GM12878 (cell line): Measurements from ENCODE around the gene KPNA4. TPM values are rescaled to one million over a fixed set of nuclear protein-coding genes. Genes with fewer than 3 reads are reported as not detected.

Experiments used
- ATAC-seq: fragments of 200-7000 bp; cut with Tn5 transposase; 3 replicates; pipeline ENCODE4 v1.9.1; 2020; ENCODE audit warnings: mild to moderate bottlenecking, moderate library complexity
- BruUV-seq: library from RNA; stranded (reverse); fragments of 400-500 nt; replicated peaks from 2 replicates; lab custom pipeline; 2021; lab: Mats Ljungman, UMichigan
- CTCF ChIA-PET: fragments of 300-600 bp; sonication (Branson Sonifier 250); formaldehyde crosslinking; extraction: SDS; loops from one replicate; lab custom pipeline; 2021; ENCODE audit warnings: inconsistent platforms; lab: Yijun Ruan, JAX
- POLR2A ChIA-PET: fragments of 350-600 bp; formaldehyde crosslinking; extraction: SDS; loops from one replicate; lab custom pipeline; 2021; ENCODE audit warnings: inconsistent platforms; lab: Charles Lee
- RAD21 ChIA-PET: fragments of 300-600 bp; sonication (Branson Sonifier 250); formaldehyde crosslinking; loops from one replicate; lab custom pipeline; 2023; ENCODE audit warnings: antibody characterized with exemption; ENCODE audit not compliant: unreplicated experiment; lab: Charles Lee
- SMC1A ChIA-PET: fragments of 300-600 bp; sonication (Branson Sonifier 250); formaldehyde crosslinking; loops from one replicate; lab custom pipeline; 2023; ENCODE audit not compliant: unreplicated experiment, uncharacterized antibody; lab: Charles Lee
- DNase-seq: peaks from one replicate; pipeline ENCODE4 v3.0.0-alpha.2; 2011; ENCODE audit warnings: low read depth, low spot score
- FAIRE-seq: peaks from 3 replicates; lab custom pipeline; 2011; peaks lifted over from hg19 to GRCh38; lab: Jason Lieb, UNC
- H2AFZ ChIP-seq: 2 replicates; pipeline ENCODE4 v1.6.0; 2011; ENCODE audit warnings: low read depth, low read length, control low read depth; ENCODE audit not compliant: control insufficient read depth
- H3K27ac ChIP-seq: 2 replicates; pipeline ENCODE4 v1.5.1; 2011; ENCODE audit warnings: control low read depth; ENCODE audit not compliant: control insufficient read depth, insufficient read depth
- H3K27me3 ChIP-seq, 2 experiments: replicated peaks in 1 of 2; 2 replicates each; pipeline versions ENCODE4 v1.6.0 to v1.6.1; 2011; ENCODE audit warnings: low read length in 1 of 2; ENCODE audit not compliant: control insufficient read depth in 2 of 2, insufficient read depth in 2 of 2
- H3K36me3 ChIP-seq, 2 experiments: 2 replicates each; pipeline ENCODE4 v1.5.1; 2011; ENCODE audit warnings: low read length in 1 of 2; ENCODE audit not compliant: control insufficient read depth in 2 of 2, insufficient read depth in 2 of 2
- H3K4me1 ChIP-seq: 2 replicates; pipeline ENCODE4 v1.6.1; 2011; ENCODE audit warnings: mild to moderate bottlenecking, low read length, moderate library complexity, mixed read lengths; ENCODE audit not compliant: control insufficient read depth, insufficient read depth
- H3K4me2 ChIP-seq: 2 replicates; pipeline ENCODE4 v1.6.0; 2011; ENCODE audit warnings: control low read depth; ENCODE audit not compliant: control insufficient read depth, insufficient read depth
- H3K4me3 ChIP-seq: fragments of 200-600 bp; sonication (generic); 2 replicates; pipeline ENCODE4 v1.5.1; 2016
- H3K79me2 ChIP-seq: 2 replicates; pipeline ENCODE4 v1.6.0; 2011; ENCODE audit warnings: low read length; ENCODE audit not compliant: control insufficient read depth, insufficient read depth
- H3K9ac ChIP-seq: 2 replicates; pipeline ENCODE4 v1.8.0; 2011; ENCODE audit warnings: low read length, control low read depth, mixed read lengths; ENCODE audit not compliant: control insufficient read depth, insufficient read depth
- H3K9me3 ChIP-seq: replicated peaks from 3 replicates; pipeline ENCODE4 v1.5.1; 2011; ENCODE audit warnings: mild to moderate bottlenecking, low read length; ENCODE audit not compliant: control insufficient read depth, insufficient read depth
- H4K20me1 ChIP-seq: 2 replicates; pipeline ENCODE4 v1.6.0; 2011; ENCODE audit not compliant: control insufficient read depth, insufficient read depth
- BMI1 ChIP-seq: fragments of 450-650 bp; IDR thresholded peaks from 2 replicates; pipeline ENCODE4 v1.6.1; 2016; ENCODE audit warnings: mild to moderate bottlenecking, moderate library complexity, borderline replicate concordance
- CBFB ChIP-seq: IDR thresholded peaks from 2 replicates; pipeline ENCODE4 v1.6.1; 2016; ENCODE audit warnings: antibody characterized with exemption, low read depth
- ETV6 ChIP-seq, 2 experiments: fragments of 450-650 bp in 1 of 2; IDR thresholded peaks in 1 of 2; conservative IDR thresholded peaks in 1 of 2; 2 replicates each; pipeline ENCODE4 v1.6.1; 2014; ENCODE audit warnings: antibody characterized with exemption in 1 of 2, borderline replicate concordance in 1 of 2, low read depth in 1 of 2, mild to moderate bottlenecking in 1 of 2, moderate library complexity in 1 of 2
- IRF4 ChIP-seq: IDR thresholded peaks from 2 replicates; pipeline ENCODE4 v1.6.1; 2011; ENCODE audit warnings: low read depth, low read length
- YY1 ChIP-seq: IDR thresholded peaks from 2 replicates; pipeline ENCODE4 v1.6.1; 2011; ENCODE audit warnings: low read depth, mild to moderate bottlenecking, low read length
- ZNF217 ChIP-seq: fragments of 450-650 bp; IDR thresholded peaks from 2 replicates; pipeline ENCODE4 v1.6.1; 2017; ENCODE audit warnings: antibody characterized with exemption, mild to moderate bottlenecking
- WGBS: methylation state at CpG from one replicate; pipeline ENCODE4 v1.1.6; 2016; ENCODE audit warnings: low lambda C conversion rate; ENCODE audit not compliant: insufficient replicate concordance, insufficient coverage; ENCODE audit errors: missing lambda C conversion rate; 5-methylcytosine and 5-hydroxymethylcytosine counted together
- in situ Hi-C: fragments of 300-500 bp; cut with MboI; formaldehyde crosslinking; loops from 9 replicates; pipeline ENCODE4 v1.14.3; 2018; ENCODE audit warnings: mixed read lengths
- intact Hi-C: fragments of 100-400 bp; cut with micrococcal nuclease; formaldehyde crosslinking; loops from one replicate; pipeline ENCODE4 v1.14.2; 2022; ENCODE audit not compliant: unreplicated experiment
- polyA plus RNA-seq, 11 experiments: library from polyadenylated mRNA; depleted of rRNA in 4 of 11; unstranded in 6 of 11; stranded (reverse) in 5 of 11; fragments of >200 nt; fragmentation: Nextera tagmentation in 4 of 11; fragmentation: Illumina TruSeq in 1 of 11; extraction: Ambion mirVana in 4 of 11; extraction: Trizol in 1 of 11; gene quantifications; 1 replicate in 1 of 11; 2 replicates in 10 of 11; pipeline versions ENCODE4 v1.2.1 to v1.2.3, GENCODE V29; 2011 to 2016; ENCODE audit warnings: inconsistent platforms in 2 of 11, missing spikeins in 2 of 11, low read depth in 1 of 11
- total RNA-seq, 4 experiments: library from RNA; depleted of rRNA in 3 of 4; stranded (reverse); fragments of >200 nt in 3 of 4; fragmentation: Illumina TruSeq in 1 of 4; extraction: Trizol in 1 of 4; gene quantifications; 2 replicates each; pipeline versions ENCODE4 v1.2.1 to v1.2.3, GENCODE V29; 2013 to 2021
- TF ChIP-seq, protein P1 (sequence below): fragments of 450-650 bp; IDR thresholded peaks from 2 replicates; pipeline ENCODE4 v1.6.1; 2017; ENCODE audit warnings: mild to moderate bottlenecking, moderate library complexity
- TF ChIP-seq, protein P2 (sequence below): IDR thresholded peaks from 2 replicates; pipeline ENCODE4 v1.6.1; 2011; ENCODE audit warnings: low read depth, mild to moderate bottlenecking, low read length, moderate library complexity, borderline replicate concordance; ENCODE audit errors: extremely low read depth
- TF ChIP-seq, protein P3 (sequence below): fragments of 150-350 bp; IDR thresholded peaks from 2 replicates; pipeline ENCODE4 v1.6.1; 2014; ENCODE audit warnings: mild to moderate bottlenecking, low read depth, low read length
- TF ChIP-seq, protein P4 (sequence below): fragments of 450-650 bp; formaldehyde crosslinking; IDR thresholded peaks from 2 replicates; pipeline ENCODE4 v1.4.0; 2022; ENCODE audit warnings: mild to moderate bottlenecking, moderate library complexity

KPNA4 gene
- total and polyA plus RNA-seq, 10 of the 15 experiments (the other 5 are each of a cell fraction or from before 2014, with no cell fraction given), result 9.9 to 40.6 (median 18.1) TPM

DNA sequence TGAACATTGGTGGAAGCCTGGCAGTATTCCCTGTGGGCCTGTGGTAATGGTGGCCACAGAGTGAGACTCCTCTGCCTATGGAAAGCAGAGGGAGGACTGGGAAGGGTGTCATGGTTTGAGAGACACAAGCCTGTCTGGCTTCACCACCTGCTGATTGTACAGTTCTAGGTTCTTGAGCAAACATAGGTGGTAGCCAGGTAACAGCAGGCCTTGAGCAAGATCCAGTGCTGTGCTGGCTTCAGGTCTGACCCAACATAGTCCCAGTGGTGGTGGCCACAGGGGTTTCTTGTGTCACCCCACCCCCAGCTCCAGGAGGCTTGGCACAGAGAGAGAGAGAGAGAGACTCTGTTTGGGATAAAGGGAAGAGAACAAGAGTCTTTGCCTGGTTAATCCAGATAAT, 22.7 kb upstream of the KPNA4 start (continued):
- TF ChIP-seq, protein P1, sequence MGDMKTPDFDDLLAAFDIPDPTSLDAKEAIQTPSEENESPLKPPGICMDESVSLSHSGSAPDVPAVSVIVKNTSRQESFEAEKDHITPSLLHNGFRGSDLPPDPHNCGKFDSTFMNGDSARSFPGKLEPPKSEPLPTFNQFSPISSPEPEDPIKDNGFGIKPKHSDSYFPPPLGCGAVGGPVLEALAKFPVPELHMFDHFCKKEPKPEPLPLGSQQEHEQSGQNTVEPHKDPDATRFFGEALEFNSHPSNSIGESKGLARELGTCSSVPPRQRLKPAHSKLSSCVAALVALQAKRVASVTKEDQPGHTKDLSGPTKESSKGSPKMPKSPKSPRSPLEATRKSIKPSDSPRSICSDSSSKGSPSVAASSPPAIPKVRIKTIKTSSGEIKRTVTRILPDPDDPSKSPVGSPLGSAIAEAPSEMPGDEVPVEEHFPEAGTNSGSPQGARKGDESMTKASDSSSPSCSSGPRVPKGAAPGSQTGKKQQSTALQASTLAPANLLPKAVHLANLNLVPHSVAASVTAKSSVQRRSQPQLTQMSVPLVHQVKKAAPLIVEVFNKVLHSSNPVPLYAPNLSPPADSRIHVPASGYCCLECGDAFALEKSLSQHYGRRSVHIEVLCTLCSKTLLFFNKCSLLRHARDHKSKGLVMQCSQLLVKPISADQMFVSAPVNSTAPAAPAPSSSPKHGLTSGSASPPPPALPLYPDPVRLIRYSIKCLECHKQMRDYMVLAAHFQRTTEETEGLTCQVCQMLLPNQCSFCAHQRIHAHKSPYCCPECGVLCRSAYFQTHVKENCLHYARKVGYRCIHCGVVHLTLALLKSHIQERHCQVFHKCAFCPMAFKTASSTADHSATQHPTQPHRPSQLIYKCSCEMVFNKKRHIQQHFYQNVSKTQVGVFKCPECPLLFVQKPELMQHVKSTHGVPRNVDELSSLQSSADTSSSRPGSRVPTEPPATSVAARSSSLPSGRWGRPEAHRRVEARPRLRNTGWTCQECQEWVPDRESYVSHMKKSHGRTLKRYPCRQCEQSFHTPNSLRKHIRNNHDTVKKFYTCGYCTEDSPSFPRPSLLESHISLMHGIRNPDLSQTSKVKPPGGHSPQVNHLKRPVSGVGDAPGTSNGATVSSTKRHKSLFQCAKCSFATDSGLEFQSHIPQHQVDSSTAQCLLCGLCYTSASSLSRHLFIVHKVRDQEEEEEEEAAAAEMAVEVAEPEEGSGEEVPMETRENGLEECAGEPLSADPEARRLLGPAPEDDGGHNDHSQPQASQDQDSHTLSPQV, result no peak
- TF ChIP-seq, protein P2, sequence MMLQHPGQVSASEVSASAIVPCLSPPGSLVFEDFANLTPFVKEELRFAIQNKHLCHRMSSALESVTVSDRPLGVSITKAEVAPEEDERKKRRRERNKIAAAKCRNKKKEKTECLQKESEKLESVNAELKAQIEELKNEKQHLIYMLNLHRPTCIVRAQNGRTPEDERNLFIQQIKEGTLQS, result no peak
- TF ChIP-seq, all 136 proteins: peak for 0

DNA sequence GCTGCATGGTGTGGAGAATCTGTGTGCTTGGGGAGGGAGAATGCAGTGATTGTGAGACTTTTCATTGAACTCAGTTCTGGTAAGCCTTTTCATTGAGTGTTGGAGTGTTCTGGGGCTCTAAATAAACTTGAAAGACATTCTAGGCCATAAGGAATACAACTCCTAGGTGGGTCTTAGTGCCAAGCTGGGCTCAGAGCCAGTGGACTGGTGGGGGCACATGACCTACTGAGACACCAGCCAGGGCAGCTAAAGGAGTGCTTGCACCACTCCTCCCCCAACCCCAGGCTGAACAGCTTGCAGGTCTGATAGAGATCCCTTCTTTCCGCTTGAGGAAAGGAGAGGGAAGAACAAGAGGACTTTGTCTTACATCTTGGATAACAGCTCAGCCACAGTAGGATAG, 21.7 kb upstream of the KPNA4 start:
- in situ Hi-C loops (no loop called here), intact Hi-C loops (no loop called here)
- Histone ChIP-seq H4K20me1 (no peaks in the 10 kb centered on the region), H3K4me1 (no peaks in the 10 kb centered on the region), H2AFZ (no peak overlapping the region), H3K27me3 (no peaks in the 10 kb centered on the region; a peak in 1 of 4 replicates), H3K79me2 (no peaks in the 10 kb centered on the region), H3K4me2 (no peak overlapping the region), H3K9ac (no peak overlapping the region), H3K36me3 (no peaks in the 10 kb centered on the region), H3K27ac (no peak overlapping the region), H3K9me3 (no peaks in the 10 kb centered on the region), H3K4me3 (no peak overlapping the region)
- POLR2A ChIA-PET, result no interaction called here
- 88% methylated on average over 1 of the region's 1 CpG for WGBS
- RAD21 ChIA-PET, result no interaction called here
- DNase-seq (no peak), ATAC-seq (no peak), FAIRE-seq (no peak)
- CTCF ChIA-PET, result no interaction called here
- BruUV-seq, result no TSS peak
- SMC1A ChIA-PET, result interaction anchor here (1.2 kb wide), 1 partner anchor 91 kb away, joined by 3 read pairs; no protein-coding TSS in a partner anchor
- TF ChIP-seq, protein P3, sequence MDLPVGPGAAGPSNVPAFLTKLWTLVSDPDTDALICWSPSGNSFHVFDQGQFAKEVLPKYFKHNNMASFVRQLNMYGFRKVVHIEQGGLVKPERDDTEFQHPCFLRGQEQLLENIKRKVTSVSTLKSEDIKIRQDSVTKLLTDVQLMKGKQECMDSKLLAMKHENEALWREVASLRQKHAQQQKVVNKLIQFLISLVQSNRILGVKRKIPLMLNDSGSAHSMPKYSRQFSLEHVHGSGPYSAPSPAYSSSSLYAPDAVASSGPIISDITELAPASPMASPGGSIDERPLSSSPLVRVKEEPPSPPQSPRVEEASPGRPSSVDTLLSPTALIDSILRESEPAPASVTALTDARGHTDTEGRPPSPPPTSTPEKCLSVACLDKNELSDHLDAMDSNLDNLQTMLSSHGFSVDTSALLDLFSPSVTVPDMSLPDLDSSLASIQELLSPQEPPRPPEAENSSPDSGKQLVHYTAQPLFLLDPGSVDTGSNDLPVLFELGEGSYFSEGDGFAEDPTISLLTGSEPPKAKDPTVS, result no peak
- TF ChIP-seq ETV6 (conservative IDR thresholded peaks at IDR 0.05 in 1 of 2, IDR thresholded peaks at IDR 0.05 in 1 of 2; ENCODE audit: borderline replicate concordance in 1 of 2, low read depth in 1 of 2), result no peak
- no peak for TF ChIP-seq IRF4
- TF ChIP-seq, protein P4, sequence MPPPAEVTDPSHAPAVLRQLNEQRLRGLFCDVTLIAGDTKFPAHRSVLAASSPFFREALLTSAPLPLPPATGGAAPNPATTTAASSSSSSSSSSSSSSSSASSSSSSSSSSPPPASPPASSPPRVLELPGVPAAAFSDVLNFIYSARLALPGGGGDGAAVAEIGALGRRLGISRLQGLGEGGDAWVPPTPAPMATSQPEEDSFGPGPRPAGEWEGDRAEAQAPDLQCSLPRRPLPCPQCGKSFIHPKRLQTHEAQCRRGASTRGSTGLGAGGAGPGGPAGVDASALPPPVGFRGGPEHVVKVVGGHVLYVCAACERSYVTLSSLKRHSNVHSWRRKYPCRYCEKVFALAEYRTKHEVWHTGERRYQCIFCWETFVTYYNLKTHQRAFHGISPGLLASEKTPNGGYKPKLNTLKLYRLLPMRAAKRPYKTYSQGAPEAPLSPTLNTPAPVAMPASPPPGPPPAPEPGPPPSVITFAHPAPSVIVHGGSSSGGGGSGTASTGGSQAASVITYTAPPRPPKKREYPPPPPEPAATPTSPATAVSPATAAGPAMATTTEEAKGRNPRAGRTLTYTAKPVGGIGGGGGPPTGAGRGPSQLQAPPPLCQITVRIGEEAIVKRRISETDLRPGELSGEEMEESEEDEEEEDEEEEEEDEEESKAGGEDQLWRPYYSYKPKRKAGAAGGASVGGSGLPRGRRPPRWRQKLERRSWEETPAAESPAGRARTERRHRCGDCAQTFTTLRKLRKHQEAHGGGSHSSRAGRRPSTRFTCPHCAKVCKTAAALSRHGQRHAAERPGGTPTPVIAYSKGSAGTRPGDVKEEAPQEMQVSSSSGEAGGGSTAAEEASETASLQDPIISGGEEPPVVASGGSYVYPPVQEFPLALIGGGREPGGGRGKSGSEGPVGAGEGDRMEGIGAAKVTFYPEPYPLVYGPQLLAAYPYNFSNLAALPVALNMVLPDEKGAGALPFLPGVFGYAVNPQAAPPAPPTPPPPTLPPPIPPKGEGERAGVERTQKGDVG (CRISPR knock-in tag), result no peak
- TF ChIP-seq BMI1, result no peak
- no peak for TF ChIP-seq CBFB
- no peak for TF ChIP-seq YY1
- no peak for TF ChIP-seq ZNF217
